GM23338 (cell line): ENCODE results near the gene MAGI1. TPM values are rescaled to one million over a fixed set of nuclear protein-coding genes. Genes with fewer than 3 reads are reported as not detected.

Source experiments
- ATAC-seq: fragments of 200-7000 bp; cut with Tn5 transposase; 3 replicates; pipeline ENCODE4 v1.9.1; 2020
- DNase-seq: peaks from one replicate; pipeline ENCODE4 v3.0.0-alpha.2; 2015; ENCODE audit warnings: low spot score
- H2AFZ ChIP-seq: fragments of 200-600 bp; sonication (generic); 2 replicates; pipeline ENCODE4 v1.8.0; 2016; ENCODE audit warnings: antibody characterized with exemption, mild to moderate bottlenecking, moderate library complexity
- H3F3A ChIP-seq: fragments of 200-600 bp; sonication (generic); replicated peaks from 2 replicates; pipeline ENCODE4 v1.8.0; 2017; ENCODE audit warnings: antibody characterized with exemption, mixed run types, low read depth
- H3K27ac ChIP-seq: fragments of 200-600 bp; sonication (generic); 2 replicates; pipeline ENCODE4 v1.6.1; 2016; ENCODE audit warnings: low read depth
- H3K27me3 ChIP-seq: fragments of 200-600 bp; sonication (generic); 2 replicates; pipeline ENCODE4 v1.8.0; 2016; ENCODE audit warnings: mild to moderate bottlenecking, mixed run types, moderate library complexity; ENCODE audit not compliant: insufficient read depth
- H3K36me3 ChIP-seq: fragments of 200-600 bp; sonication (generic); 2 replicates; pipeline ENCODE4 v1.8.0; 2016; ENCODE audit warnings: mild to moderate bottlenecking; ENCODE audit not compliant: insufficient read depth
- H3K4me1 ChIP-seq: fragments of 200-600 bp; sonication (generic); 2 replicates; pipeline ENCODE4 v1.8.0; 2016; ENCODE audit warnings: mild to moderate bottlenecking, moderate library complexity; ENCODE audit not compliant: insufficient read depth
- H3K4me2 ChIP-seq: fragments of 200-600 bp; sonication (generic); 2 replicates; pipeline ENCODE4 v1.7.1; 2017; ENCODE audit warnings: mixed run types
- H3K4me3 ChIP-seq: fragments of 200-600 bp; sonication (generic); 2 replicates; pipeline ENCODE4 v1.6.1; 2016; ENCODE audit warnings: mixed run types
- H3K79me2 ChIP-seq: fragments of 200-600 bp; sonication (generic); replicated peaks from 2 replicates; pipeline ENCODE4 v1.8.0; 2017; ENCODE audit warnings: mild to moderate bottlenecking; ENCODE audit not compliant: insufficient read depth
- H3K9me2 ChIP-seq: fragments of 200-600 bp; sonication (generic); 2 replicates; pipeline ENCODE4 v1.8.0; 2017; ENCODE audit not compliant: insufficient read depth
- H4K20me1 ChIP-seq: fragments of 200-600 bp; sonication (generic); replicated peaks from 2 replicates; pipeline ENCODE4 v1.8.0; 2017; ENCODE audit warnings: mild to moderate bottlenecking; ENCODE audit not compliant: insufficient read depth
- H3K27ac Mint-ChIP-seq: 2 replicates; pipeline ENCODE4 v1.8.0; 2020; ENCODE audit warnings: inconsistent platforms, mild to moderate bottlenecking, moderate library complexity, mixed read lengths
- H3K27me3 Mint-ChIP-seq: 3 replicates; pipeline ENCODE4 v1.8.0; 2022; ENCODE audit warnings: low read depth, mild to moderate bottlenecking, moderate library complexity, mixed read lengths, inconsistent platforms; ENCODE audit not compliant: insufficient read depth, poor library complexity
- H3K36me3 Mint-ChIP-seq: 3 replicates; pipeline ENCODE4 v1.8.0; 2021; ENCODE audit warnings: low read depth, mild to moderate bottlenecking, inconsistent platforms, moderate library complexity, mixed read lengths
- H3K4me1 Mint-ChIP-seq: 3 replicates; pipeline ENCODE4 v1.8.0; 2020; ENCODE audit warnings: mild to moderate bottlenecking, inconsistent platforms, mixed read lengths
- H3K4me3 Mint-ChIP-seq: 3 replicates; pipeline ENCODE4 v1.8.0; 2021; ENCODE audit warnings: moderate library complexity, mild to moderate bottlenecking, inconsistent platforms, mixed read lengths
- H3K9me3 Mint-ChIP-seq: 3 replicates; pipeline ENCODE4 v1.8.0; 2020; ENCODE audit warnings: moderate library complexity, mild to moderate bottlenecking, inconsistent platforms, mixed read lengths
- CREB1 ChIP-seq: fragments of 250-450 bp; sonication (Bioruptor Pico); IDR thresholded peaks from 2 replicates; pipeline ENCODE4 v1.5.0; 2020; ENCODE audit warnings: low read depth, mild to moderate bottlenecking, moderate library complexity
- CTCF ChIP-seq, 2 experiments: fragments of 200-600 bp in 1 of 2; sonication (generic) in 1 of 2; conservative IDR thresholded peaks; 2 replicates each; pipeline versions ENCODE4 v1.5.1 to v1.6.1; 2016 to 2017; ENCODE audit warnings: antibody characterized with exemption in 2 of 2, low read depth in 2 of 2, mild to moderate bottlenecking in 2 of 2, moderate library complexity in 1 of 2
- ETS1 ChIP-seq: IDR thresholded peaks from 2 replicates; pipeline ENCODE4 v1.6.1; 2016; ENCODE audit warnings: antibody characterized with exemption
- EZH2 ChIP-seq: fragments of 200-600 bp; sonication (generic); IDR thresholded peaks from one replicate; pipeline ENCODE4 v1.8.0; 2017; ENCODE audit warnings: antibody characterized with exemption, mild to moderate bottlenecking, low read depth; ENCODE audit not compliant: unreplicated experiment
- EZH2phosphoT487 ChIP-seq: fragments of 200-600 bp; sonication (generic); IDR thresholded peaks from one replicate; pipeline ENCODE4 v1.8.1; 2018; ENCODE audit warnings: antibody characterized with exemption; ENCODE audit not compliant: unreplicated experiment
- JUNB ChIP-seq: IDR thresholded peaks from one replicate; pipeline ENCODE4 v1.6.1; 2016; ENCODE audit warnings: antibody characterized with exemption; ENCODE audit not compliant: unreplicated experiment
- NANOG ChIP-seq: IDR thresholded peaks from 2 replicates; pipeline ENCODE4 v1.6.1; 2016; ENCODE audit warnings: antibody characterized with exemption, borderline replicate concordance
- POLR2AphosphoS5 ChIP-seq: IDR thresholded peaks from 2 replicates; pipeline ENCODE4 v1.6.1; 2016; ENCODE audit warnings: antibody characterized with exemption, low read depth
- STAT1 ChIP-seq: IDR thresholded peaks from one replicate; pipeline ENCODE4 v1.6.1; 2016; ENCODE audit warnings: antibody characterized with exemption; ENCODE audit not compliant: unreplicated experiment
- ZNF114 ChIP-seq: fragments of 250-450 bp; sonication (Bioruptor Pico); IDR thresholded peaks from 2 replicates; pipeline ENCODE4 v1.5.0; 2020; ENCODE audit warnings: mild to moderate bottlenecking, moderate library complexity
- ZNF331 ChIP-seq: fragments of 250-450 bp; sonication (Bioruptor Pico); IDR thresholded peaks from 2 replicates; pipeline ENCODE4 v1.5.0; 2020; ENCODE audit warnings: low read depth, mild to moderate bottlenecking, moderate library complexity
- polyA plus RNA-seq: library from polyadenylated mRNA; unstranded; fragments of >200 nt; fragmentation: Nextera tagmentation; extraction: Ambion mirVana; gene quantifications from 2 replicates; pipeline ENCODE4 v1.2.1, GENCODE V29; 2016
- total RNA-seq: library from RNA; depleted of rRNA; stranded (reverse); fragments of >200 nt; shearing (Covaris generic); gene quantifications from 2 replicates; pipeline ENCODE4 v1.2.3, GENCODE V29; 2014
- TF ChIP-seq, protein P1 (sequence below): fragments of 250-450 bp; sonication (Bioruptor Pico); IDR thresholded peaks from 2 replicates; pipeline ENCODE4 v1.5.0; 2020; ENCODE audit warnings: mild to moderate bottlenecking, moderate library complexity
- TF ChIP-seq, protein P2 (sequence below): IDR thresholded peaks from one replicate; pipeline ENCODE4 v1.6.1; 2018; ENCODE audit warnings: antibody characterized with exemption; ENCODE audit not compliant: unreplicated experiment

Gene MAGI1
- total and polyA plus RNA-seq, 2 experiments from 2014 or later, result 27.4 to 71.2 TPM

- Histone ChIP-seq H3F3A (no peaks in the 10 kb centered on the region), H3K4me2 (peak overlapping the region; percentile 9; the same call in 1 of the 2 replicates), H3K79me2 (peaks cover 87% of the 10 kb centered on the region), H3K27ac (peak overlapping the region; percentile 29), H3K27me3 (no peaks in the 10 kb centered on the region), H2AFZ (no peak overlapping the region), H4K20me1 (peaks cover 3% of the 10 kb centered on the region), H3K4me3 (no peak overlapping the region), H3K4me1 (peaks cover 31% of the 10 kb centered on the region), H3K36me3 (no peaks in the 10 kb centered on the region), H3K9me2 (no peaks in the 10 kb centered on the region)
- ATAC-seq (no peak), DNase-seq (no peak)
- Mint-ChIP-seq H3K27me3 (peaks cover 7% of the 10 kb centered on the region), H3K27ac (peak overlapping the region; percentile 83), H3K36me3 (no peaks in the 10 kb centered on the region), H3K9me3 (no peaks in the 10 kb centered on the region), H3K4me1 (peaks cover 37% of the 10 kb centered on the region), H3K4me3 (no peak overlapping the region)
- TF ChIP-seq NANOG (no peak), JUNB (no peak), CTCF (conservative IDR thresholded peaks at IDR 0.05; ENCODE audit: low read depth in 2 of 2) (no peak), STAT1 (no peak), ETS1 (no peak), EZH2phosphoT487 (no peak), CREB1 (no peak), POLR2AphosphoS5 (no peak), ZNF114 (CRISPR knock-in tag) (no peak), EZH2 (no peak), ZNF331 (CRISPR knock-in tag) (no peak)
- TF ChIP-seq, protein P1, sequence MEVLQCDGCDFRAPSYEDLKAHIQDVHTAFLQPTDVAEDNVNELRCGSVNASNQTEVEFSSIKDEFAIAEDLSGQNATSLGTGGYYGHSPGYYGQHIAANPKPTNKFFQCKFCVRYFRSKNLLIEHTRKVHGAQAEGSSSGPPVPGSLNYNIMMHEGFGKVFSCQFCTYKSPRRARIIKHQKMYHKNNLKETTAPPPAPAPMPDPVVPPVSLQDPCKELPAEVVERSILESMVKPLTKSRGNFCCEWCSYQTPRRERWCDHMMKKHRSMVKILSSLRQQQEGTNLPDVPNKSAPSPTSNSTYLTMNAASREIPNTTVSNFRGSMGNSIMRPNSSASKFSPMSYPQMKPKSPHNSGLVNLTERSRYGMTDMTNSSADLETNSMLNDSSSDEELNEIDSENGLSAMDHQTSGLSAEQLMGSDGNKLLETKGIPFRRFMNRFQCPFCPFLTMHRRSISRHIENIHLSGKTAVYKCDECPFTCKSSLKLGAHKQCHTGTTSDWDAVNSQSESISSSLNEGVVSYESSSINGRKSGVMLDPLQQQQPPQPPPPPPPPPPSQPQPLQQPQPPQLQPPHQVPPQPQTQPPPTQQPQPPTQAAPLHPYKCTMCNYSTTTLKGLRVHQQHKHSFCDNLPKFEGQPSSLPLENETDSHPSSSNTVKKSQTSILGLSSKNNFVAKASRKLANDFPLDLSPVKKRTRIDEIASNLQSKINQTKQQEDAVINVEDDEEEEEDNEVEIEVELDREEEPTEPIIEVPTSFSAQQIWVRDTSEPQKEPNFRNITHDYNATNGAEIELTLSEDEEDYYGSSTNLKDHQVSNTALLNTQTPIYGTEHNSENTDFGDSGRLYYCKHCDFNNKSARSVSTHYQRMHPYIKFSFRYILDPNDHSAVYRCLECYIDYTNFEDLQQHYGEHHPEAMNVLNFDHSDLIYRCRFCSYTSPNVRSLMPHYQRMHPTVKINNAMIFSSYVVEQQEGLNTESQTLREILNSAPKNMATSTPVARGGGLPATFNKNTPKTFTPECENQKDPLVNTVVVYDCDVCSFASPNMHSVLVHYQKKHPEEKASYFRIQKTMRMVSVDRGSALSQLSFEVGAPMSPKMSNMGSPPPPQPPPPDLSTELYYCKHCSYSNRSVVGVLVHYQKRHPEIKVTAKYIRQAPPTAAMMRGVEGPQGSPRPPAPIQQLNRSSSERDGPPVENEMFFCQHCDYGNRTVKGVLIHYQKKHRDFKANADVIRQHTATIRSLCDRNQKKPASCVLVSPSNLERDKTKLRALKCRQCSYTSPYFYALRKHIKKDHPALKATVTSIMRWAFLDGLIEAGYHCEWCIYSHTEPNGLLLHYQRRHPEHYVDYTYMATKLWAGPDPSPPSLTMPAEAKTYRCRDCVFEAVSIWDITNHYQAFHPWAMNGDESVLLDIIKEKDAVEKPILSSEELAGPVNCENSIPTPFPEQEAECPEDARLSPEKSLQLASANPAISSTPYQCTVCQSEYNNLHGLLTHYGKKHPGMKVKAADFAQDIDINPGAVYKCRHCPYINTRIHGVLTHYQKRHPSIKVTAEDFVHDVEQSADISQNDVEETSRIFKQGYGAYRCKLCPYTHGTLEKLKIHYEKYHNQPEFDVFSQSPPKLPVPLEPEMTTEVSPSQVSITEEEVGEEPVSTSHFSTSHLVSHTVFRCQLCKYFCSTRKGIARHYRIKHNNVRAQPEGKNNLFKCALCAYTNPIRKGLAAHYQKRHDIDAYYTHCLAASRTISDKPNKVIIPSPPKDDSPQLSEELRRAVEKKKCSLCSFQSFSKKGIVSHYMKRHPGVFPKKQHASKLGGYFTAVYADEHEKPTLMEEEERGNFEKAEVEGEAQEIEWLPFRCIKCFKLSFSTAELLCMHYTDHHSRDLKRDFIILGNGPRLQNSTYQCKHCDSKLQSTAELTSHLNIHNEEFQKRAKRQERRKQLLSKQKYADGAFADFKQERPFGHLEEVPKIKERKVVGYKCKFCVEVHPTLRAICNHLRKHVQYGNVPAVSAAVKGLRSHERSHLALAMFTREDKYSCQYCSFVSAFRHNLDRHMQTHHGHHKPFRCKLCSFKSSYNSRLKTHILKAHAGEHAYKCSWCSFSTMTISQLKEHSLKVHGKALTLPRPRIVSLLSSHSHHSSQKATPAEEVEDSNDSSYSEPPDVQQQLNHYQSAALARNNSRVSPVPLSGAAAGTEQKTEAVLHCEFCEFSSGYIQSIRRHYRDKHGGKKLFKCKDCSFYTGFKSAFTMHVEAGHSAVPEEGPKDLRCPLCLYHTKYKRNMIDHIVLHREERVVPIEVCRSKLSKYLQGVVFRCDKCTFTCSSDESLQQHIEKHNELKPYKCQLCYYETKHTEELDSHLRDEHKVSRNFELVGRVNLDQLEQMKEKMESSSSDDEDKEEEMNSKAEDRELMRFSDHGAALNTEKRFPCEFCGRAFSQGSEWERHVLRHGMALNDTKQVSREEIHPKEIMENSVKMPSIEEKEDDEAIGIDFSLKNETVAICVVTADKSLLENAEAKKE (CRISPR knock-in tag), result no peak
- TF ChIP-seq, protein P2, sequence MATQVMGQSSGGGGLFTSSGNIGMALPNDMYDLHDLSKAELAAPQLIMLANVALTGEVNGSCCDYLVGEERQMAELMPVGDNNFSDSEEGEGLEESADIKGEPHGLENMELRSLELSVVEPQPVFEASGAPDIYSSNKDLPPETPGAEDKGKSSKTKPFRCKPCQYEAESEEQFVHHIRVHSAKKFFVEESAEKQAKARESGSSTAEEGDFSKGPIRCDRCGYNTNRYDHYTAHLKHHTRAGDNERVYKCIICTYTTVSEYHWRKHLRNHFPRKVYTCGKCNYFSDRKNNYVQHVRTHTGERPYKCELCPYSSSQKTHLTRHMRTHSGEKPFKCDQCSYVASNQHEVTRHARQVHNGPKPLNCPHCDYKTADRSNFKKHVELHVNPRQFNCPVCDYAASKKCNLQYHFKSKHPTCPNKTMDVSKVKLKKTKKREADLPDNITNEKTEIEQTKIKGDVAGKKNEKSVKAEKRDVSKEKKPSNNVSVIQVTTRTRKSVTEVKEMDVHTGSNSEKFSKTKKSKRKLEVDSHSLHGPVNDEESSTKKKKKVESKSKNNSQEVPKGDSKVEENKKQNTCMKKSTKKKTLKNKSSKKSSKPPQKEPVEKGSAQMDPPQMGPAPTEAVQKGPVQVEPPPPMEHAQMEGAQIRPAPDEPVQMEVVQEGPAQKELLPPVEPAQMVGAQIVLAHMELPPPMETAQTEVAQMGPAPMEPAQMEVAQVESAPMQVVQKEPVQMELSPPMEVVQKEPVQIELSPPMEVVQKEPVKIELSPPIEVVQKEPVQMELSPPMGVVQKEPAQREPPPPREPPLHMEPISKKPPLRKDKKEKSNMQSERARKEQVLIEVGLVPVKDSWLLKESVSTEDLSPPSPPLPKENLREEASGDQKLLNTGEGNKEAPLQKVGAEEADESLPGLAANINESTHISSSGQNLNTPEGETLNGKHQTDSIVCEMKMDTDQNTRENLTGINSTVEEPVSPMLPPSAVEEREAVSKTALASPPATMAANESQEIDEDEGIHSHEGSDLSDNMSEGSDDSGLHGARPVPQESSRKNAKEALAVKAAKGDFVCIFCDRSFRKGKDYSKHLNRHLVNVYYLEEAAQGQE, result no peak
Observed at GRCh38 chr3:65879372-65879771, 159.3 kb downstream of the MAGI1 start.
